OCI-LY1 (cell line): ENCODE measurements around the gene CCDC60.

Experiments used
- EZH2 ChIP-seq: fragments of 200-600 bp; sonication (generic), shearing (Covaris generic); IDR thresholded peaks from 2 replicates; pipeline ENCODE4 v1.8.0; 2017; ENCODE audit warnings: borderline replicate concordance, mixed run types, mild to moderate bottlenecking, antibody characterized with exemption, low read length, moderate library complexity, mixed read lengths
- TF ChIP-seq, protein P1 (sequence below): fragments of 200-600 bp; sonication (generic), shearing (Covaris generic); IDR thresholded peaks from 2 replicates; pipeline ENCODE4 v1.5.1; 2017; ENCODE audit warnings: mild to moderate bottlenecking, antibody characterized with exemption, low read length, moderate library complexity, mixed read lengths

DNA sequence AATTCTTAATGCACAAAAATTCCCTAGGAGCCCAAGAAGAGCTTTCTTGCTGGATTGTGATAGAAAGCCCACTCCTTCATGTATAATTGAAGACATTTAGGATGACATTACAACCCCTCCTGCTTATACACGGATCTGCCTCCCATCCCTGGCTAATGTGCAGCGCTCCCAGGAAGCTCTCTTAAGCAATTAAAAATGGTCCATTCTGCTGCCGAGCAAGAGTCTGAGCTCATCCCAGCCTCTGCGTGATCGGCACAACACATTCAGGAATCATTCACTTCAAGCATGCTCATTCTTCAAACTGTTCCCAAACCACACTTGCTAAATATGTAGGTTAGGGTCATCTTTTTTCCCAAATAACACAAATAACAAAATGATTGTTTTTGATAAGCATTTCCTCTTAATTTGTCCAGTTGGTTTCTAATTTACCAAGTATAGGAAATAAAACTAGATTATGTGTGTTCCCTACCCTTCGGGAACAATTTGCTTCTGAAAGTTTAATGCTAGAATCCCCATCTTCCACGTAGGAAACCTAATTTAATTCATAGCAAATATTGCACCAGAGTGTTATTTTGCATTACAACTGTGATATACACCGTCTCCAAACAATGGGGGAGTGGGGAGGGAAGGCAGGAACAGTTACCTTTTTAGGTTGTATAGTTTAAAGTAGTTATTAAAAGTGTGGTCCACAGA lies 241.7 kb downstream of the CCDC60 start:
- TF ChIP-seq, protein P1, sequence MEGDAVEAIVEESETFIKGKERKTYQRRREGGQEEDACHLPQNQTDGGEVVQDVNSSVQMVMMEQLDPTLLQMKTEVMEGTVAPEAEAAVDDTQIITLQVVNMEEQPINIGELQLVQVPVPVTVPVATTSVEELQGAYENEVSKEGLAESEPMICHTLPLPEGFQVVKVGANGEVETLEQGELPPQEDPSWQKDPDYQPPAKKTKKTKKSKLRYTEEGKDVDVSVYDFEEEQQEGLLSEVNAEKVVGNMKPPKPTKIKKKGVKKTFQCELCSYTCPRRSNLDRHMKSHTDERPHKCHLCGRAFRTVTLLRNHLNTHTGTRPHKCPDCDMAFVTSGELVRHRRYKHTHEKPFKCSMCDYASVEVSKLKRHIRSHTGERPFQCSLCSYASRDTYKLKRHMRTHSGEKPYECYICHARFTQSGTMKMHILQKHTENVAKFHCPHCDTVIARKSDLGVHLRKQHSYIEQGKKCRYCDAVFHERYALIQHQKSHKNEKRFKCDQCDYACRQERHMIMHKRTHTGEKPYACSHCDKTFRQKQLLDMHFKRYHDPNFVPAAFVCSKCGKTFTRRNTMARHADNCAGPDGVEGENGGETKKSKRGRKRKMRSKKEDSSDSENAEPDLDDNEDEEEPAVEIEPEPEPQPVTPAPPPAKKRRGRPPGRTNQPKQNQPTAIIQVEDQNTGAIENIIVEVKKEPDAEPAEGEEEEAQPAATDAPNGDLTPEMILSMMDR = no peak
- TF ChIP-seq EZH2 = no peak
